Nephron progenitor cell (in vitro differentiated cells): ENCODE data around the gene LLCFC1.

Source experiments
- DNase-seq: peaks from one replicate; pipeline ENCODE4 v3.0.0; 2021
- H3K27ac Mint-ChIP-seq: 2 replicates; pipeline ENCODE4 v1.8.0; 2021; ENCODE audit warnings: mild to moderate bottlenecking, moderate library complexity, mixed read lengths
- H3K27me3 Mint-ChIP-seq: 2 replicates; pipeline ENCODE4 v1.8.0; 2021; ENCODE audit warnings: mild to moderate bottlenecking, low read depth, mixed read lengths; ENCODE audit not compliant: poor library complexity
- H3K36me3 Mint-ChIP-seq: 2 replicates; pipeline ENCODE4 v1.8.0; 2021; ENCODE audit warnings: low read depth, mixed read lengths
- H3K4me1 Mint-ChIP-seq: 2 replicates; pipeline ENCODE4 v1.8.0; 2021; ENCODE audit warnings: mixed read lengths
- H3K4me3 Mint-ChIP-seq: 2 replicates; pipeline ENCODE4 v1.8.0; 2021; ENCODE audit warnings: mild to moderate bottlenecking, moderate library complexity, mixed read lengths
- H3K9me3 Mint-ChIP-seq: 2 replicates; pipeline ENCODE4 v1.8.0; 2021; ENCODE audit warnings: mild to moderate bottlenecking, moderate library complexity, mixed read lengths
- TF ChIP-seq, protein P1 (sequence below): fragments of 200-600 bp; sonication (generic); IDR thresholded peaks from 2 replicates; pipeline ENCODE4 v1.5.0; 2021; ENCODE audit warnings: antibody characterized with exemption

The LLCFC1 gene

DNA sequence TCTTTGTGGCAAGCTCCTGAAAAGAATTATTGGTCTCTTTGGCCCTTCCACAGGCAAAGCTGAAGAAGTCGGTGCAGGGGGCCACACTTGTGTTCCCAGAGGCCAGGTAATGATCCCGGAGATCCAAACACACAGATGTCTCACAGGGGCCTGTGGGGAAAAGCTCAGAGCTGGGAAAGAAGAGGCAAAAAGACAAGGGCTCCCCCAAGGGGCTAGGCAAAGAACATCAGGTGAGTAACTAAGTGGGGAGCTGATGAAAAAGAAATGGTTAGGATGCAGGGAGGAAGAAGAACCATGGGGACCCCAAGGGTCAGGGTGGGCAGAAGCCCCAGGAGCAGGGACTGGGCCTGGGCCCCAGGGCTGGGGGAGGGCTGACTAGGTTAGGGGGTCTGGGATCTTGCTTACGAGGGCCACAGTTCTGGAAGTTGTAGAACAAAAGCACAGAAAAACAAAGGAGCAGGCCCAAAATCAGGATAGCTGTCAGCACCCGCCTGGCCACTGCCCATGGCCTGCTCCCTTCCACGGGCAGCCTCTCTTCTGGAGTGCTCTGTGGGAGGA is 21.8 kb downstream of the LLCFC1 start:
- H3K36me3 Mint-ChIP-seq = no peaks in the 10 kb centered on the region
- no peak overlapping the region for H3K27ac Mint-ChIP-seq
- DNase-seq = no peak
- TF ChIP-seq, protein P1, sequence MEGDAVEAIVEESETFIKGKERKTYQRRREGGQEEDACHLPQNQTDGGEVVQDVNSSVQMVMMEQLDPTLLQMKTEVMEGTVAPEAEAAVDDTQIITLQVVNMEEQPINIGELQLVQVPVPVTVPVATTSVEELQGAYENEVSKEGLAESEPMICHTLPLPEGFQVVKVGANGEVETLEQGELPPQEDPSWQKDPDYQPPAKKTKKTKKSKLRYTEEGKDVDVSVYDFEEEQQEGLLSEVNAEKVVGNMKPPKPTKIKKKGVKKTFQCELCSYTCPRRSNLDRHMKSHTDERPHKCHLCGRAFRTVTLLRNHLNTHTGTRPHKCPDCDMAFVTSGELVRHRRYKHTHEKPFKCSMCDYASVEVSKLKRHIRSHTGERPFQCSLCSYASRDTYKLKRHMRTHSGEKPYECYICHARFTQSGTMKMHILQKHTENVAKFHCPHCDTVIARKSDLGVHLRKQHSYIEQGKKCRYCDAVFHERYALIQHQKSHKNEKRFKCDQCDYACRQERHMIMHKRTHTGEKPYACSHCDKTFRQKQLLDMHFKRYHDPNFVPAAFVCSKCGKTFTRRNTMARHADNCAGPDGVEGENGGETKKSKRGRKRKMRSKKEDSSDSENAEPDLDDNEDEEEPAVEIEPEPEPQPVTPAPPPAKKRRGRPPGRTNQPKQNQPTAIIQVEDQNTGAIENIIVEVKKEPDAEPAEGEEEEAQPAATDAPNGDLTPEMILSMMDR = no peak
- peaks cover 15% of the 10 kb centered on the region for H3K27me3 Mint-ChIP-seq
- no peak overlapping the region for H3K4me3 Mint-ChIP-seq
- peaks cover 5% of the 10 kb centered on the region for H3K4me1 Mint-ChIP-seq
- H3K9me3 Mint-ChIP-seq = peaks cover 6% of the 10 kb centered on the region

DNA sequence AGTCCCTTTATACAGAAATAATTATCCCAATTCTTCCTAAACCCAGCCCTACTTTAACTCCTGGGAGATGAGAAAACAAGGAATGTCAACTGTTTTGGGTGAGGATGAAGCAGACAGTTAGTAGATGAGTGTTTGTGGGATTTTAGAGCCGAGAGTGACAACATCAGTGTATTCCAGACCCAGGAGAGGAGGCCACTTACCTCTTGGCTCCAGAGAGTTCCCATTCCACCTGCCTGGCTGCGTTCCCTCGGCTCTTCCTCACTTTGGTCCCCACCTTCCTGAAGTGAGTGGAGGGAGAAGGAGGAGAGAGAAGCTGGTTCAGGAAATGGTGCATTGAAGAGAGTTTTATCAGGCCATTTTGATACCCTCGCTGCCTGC is 22.3 kb downstream of the LLCFC1 start:
- Mint-ChIP-seq H3K4me1 (peaks cover 5% of the 10 kb centered on the region), H3K9me3 (peaks cover under 1% of the 10 kb centered on the region), H3K4me3 (no peak overlapping the region), H3K27ac (no peak overlapping the region), H3K27me3 (peaks cover 15% of the 10 kb centered on the region), H3K36me3 (no peaks in the 10 kb centered on the region)
- no peak for DNase-seq
- TF ChIP-seq, protein P1 = no peak

DNA sequence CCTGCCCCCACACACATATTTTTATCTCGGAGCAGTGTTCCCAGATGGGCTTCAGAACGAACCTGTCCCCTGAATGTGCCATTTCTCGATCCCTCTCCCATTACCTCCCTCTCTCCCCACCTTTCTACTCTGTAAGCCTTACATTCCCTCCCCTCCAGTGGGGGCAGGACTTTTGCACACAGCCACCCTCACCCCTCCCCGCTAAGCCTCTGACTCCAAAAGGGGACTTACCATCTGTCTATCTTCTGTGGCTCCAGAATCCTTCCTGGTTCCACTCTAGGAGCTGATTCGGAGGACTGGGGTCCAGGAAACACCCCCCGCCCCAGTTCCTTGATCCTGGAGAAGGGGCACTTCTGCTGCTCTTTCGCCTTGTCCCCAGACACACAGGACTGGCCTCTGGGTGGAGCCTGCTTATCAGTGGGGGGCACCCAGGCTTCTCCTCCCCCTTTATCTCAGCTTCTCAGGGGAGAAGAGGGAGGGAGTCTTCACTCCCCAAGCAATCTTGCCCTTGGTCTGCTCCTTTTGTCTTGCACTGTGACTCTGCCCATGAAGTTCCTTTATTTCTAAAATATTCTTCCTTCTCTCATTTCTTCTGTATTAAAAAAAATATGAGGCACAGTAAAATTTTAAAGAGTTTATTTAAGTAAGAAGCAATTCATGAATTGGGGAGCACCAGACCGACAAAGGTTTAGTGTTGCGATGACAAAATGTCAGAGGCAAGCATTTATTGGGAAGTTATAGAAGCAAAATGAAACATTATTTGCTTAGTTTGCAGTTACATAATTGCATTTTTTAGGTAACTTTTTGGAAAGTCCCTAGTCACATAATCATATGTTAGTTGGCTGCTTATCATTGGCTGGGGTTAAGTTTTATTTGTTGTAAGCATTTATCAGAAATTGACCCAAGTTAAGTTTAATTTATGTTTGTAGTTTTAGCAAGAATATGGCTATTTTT is 23.0 kb downstream of the LLCFC1 start, which contains the start of gene KEL:
KEL (minus strand) TSS at position 391 of the 954 bp plus-strand sequence; CDS start at position 234, 157 bp downstream.
- H3K27ac Mint-ChIP-seq = no peak within 1 kb of the TSS
- H3K27me3 Mint-ChIP-seq = peaks cover 15% of the 10 kb centered on the region
- no peaks in the 10 kb centered on the region for H3K9me3 Mint-ChIP-seq
- H3K4me3 Mint-ChIP-seq = no peak within 1 kb of the TSS
- DNase-seq = no peak
- peaks cover 5% of the 10 kb centered on the region for H3K4me1 Mint-ChIP-seq
- TF ChIP-seq, protein P1 = no peak
- H3K36me3 Mint-ChIP-seq = no peaks in the 10 kb centered on the region

DNA sequence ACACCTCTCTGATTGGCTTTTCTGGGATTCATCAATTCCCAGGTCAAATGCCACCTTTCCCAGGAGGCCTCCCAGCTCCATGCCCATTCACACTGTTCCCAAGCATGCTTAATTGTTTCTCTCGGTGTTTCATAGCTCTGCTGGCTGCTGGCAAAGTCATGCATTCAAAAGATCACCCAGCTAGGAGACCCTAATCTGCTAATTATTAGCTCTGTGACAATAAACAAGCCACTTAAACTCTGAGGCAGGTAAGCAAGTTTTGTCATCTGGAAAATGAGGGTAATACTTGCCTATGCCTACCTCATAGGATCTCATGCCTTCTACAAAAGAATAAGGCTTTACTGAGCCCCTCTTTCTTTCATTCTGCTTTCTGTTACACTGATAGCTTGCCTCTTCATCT is 23.7 kb downstream of the LLCFC1 start:
- Mint-ChIP-seq H3K4me3 (no peak overlapping the region), H3K36me3 (no peaks in the 10 kb centered on the region), H3K27me3 (peaks cover 15% of the 10 kb centered on the region), H3K27ac (no peak overlapping the region), H3K9me3 (no peaks in the 10 kb centered on the region), H3K4me1 (peaks cover 5% of the 10 kb centered on the region)
- TF ChIP-seq, protein P1 = no peak
- DNase-seq = no peak

DNA sequence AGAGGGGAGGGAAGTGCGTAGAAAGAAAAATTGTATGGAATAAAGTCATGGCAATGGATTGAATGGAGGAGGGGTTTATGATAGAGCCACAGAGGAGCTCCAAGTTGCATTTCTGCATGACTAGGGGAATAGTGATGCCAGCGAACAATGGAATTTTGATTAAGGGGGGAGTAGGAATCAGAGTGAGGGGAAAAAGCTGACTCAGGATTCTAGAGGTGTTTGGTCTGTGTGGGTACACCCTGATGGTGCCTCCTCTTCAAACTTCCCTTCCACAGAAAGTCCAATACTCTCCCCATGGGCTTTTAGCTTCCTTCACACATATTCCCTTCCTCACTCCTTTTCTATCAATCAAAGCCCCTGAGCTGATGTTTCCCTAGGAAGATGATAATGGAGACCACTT is 24.7 kb downstream of the LLCFC1 start:
- TF ChIP-seq, protein P1 = no peak
- no peak for DNase-seq
- Mint-ChIP-seq H3K27ac (no peak overlapping the region), H3K36me3 (no peaks in the 10 kb centered on the region), H3K4me3 (no peak overlapping the region), H3K4me1 (peaks cover 5% of the 10 kb centered on the region), H3K9me3 (no peaks in the 10 kb centered on the region), H3K27me3 (peaks cover 13% of the 10 kb centered on the region)
